Measurements from ENCODE around the gene AKR1D1.

GRCh38 chr7:138099813-138100212 lies 23.6 kb downstream of the AKR1D1 start:
- TF ChIP-seq EZH2 (IDR thresholded peaks at IDR 0.05; ENCODE audit: borderline replicate concordance, low read length) (no peak), CTCF (IDR thresholded peaks at IDR 0.05; ENCODE audit: low read length) (no peak)

Data from OCI-LY1 (cell line).